Lung (tissue), 12 donors: ENCODE measurements around the gene BUB3. TPM values are rescaled to one million over a fixed set of nuclear protein-coding genes. Genes with fewer than 3 reads are reported as not detected.

Experiments
- ATAC-seq: fragments of 200-7000 bp; cut with Tn5 transposase; one replicate; pipeline ENCODE4 v1.9.1; 2020; ENCODE audit warnings: moderate number of reproducible peaks; ENCODE audit not compliant: insufficient read depth, low FRiP score
- DNase-seq, 3 donors: peaks; one replicate each; pipeline ENCODE4 v3.0.0-alpha.2; 2013 to 2017
- H3K27ac ChIP-seq, 2 donors: one replicate each; pipeline ENCODE4 v1.5.1; 2013; ENCODE audit warnings: mild to moderate bottlenecking in 2 of 2, moderate library complexity in 2 of 2, control low read depth in 1 of 2, inconsistent platforms in 1 of 2, low read depth in 1 of 2, low read length in 1 of 2
- H3K27me3 ChIP-seq, 3 donors: one replicate each; pipeline ENCODE4 v1.5.1; 2013; ENCODE audit warnings: low read length in 2 of 3; ENCODE audit not compliant: control insufficient read depth in 3 of 3, insufficient read depth in 3 of 3
- H3K36me3 ChIP-seq, 4 donors: one replicate each; pipeline ENCODE4 v1.5.1; 2013; ENCODE audit warnings: low read length in 4 of 4, mild to moderate bottlenecking in 1 of 4, moderate library complexity in 1 of 4; ENCODE audit not compliant: control insufficient read depth in 4 of 4, insufficient read depth in 4 of 4
- H3K4me1 ChIP-seq, 5 donors: one replicate each; pipeline ENCODE4 v1.5.1; 2013; ENCODE audit warnings: low read length in 5 of 5, mild to moderate bottlenecking in 2 of 5, moderate library complexity in 1 of 5; ENCODE audit not compliant: control insufficient read depth in 5 of 5, insufficient read depth in 5 of 5
- H3K4me3 ChIP-seq: one replicate; pipeline ENCODE4 v1.5.1; 2013; ENCODE audit warnings: mild to moderate bottlenecking, control low read depth, moderate library complexity
- H3K9ac ChIP-seq, 2 donors: one replicate each; pipeline ENCODE4 v1.5.1; 2013; ENCODE audit warnings: low read length in 2 of 2, control low read depth in 1 of 2; ENCODE audit not compliant: insufficient read depth in 1 of 2
- H3K9me3 ChIP-seq, 4 donors: one replicate each; pipeline ENCODE4 v1.5.1; 2013; ENCODE audit warnings: low read length in 3 of 4, mild to moderate bottlenecking in 1 of 4, moderate library complexity in 1 of 4; ENCODE audit not compliant: control insufficient read depth in 4 of 4, insufficient read depth in 3 of 4
- WGBS, 2 donors: extraction: QIAGEN DNeasy Blood & Tissue Kit; methylation state at CpG; one replicate each; pipeline ENCODE4 v1.1.7; 2013; 5-methylcytosine and 5-hydroxymethylcytosine counted together
- polyA plus RNA-seq, 2 donors: library from polyadenylated mRNA; stranded (reverse); fragments of 200-250 nt; gene quantifications; one replicate each; pipeline ENCODE4 v1.2.1, GENCODE V29; 2013
- total RNA-seq, 2 donors: library from RNA; depleted of rRNA in 1 of 2; stranded (reverse); fragments of >200 nt in 1 of 2; gene quantifications; one replicate each; pipeline ENCODE4 v1.2.1, GENCODE V29; 2014 to 2021
- TF ChIP-seq, protein P1 (sequence below): IDR thresholded peaks from 2 replicates; pipeline ENCODE4 v1.5.1; 2012; ENCODE audit warnings: mild to moderate bottlenecking; ENCODE audit errors: control extremely low read depth, extremely low read depth
- donor health status: control.
- donor health status: control.
- donor health status: Bipolar disorder and iron deficiency.
- donor health status: healthy.
- donor health status: DM: yes; HTN: yes; CAD: no.

BUB3 gene
- total and polyA plus RNA-seq, 4 donors: 35.4 to 114 (median 64.1) TPM

DNA sequence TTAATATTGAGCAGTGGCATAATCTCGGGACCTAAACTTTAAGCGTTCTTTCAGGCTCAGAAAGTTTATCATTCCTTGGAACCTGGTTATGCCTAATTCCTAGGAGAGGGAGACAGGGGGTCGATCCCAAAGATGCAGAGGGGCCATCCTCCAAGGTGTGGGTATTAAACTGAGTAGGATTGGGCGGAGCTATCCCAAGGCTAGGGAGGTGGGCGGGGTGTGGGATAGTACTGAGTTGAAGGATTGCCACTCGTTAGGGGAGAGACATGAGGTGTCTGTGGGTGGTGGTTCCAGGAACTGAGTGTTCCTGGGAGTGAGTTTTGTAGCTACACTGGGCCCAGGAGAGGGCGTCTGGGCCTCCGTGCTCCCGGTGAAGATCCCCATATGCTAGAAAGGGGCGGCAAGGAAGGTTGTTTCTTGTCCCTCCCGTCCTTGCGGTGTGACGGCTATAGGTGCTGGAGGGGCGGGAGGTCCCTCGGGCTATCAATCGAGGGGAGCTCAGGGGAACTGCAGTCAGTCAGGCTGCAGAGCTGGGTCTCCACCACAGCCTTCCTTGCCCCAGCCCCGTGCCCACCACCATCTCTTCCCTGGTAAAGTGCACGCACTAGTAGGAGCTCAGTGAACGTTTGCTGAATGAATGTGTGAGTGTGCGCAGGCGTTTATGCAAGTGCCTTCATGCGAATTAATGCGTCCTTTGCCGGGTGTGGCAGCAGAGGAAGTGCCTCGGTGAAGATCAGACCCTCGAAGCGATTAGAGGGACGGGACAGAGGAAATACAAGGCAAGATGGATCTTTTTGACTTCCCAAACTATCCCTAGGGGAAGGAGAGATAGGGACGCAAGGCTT, 9.3 kb upstream of the BUB3 start:
- TF ChIP-seq, protein P1, sequence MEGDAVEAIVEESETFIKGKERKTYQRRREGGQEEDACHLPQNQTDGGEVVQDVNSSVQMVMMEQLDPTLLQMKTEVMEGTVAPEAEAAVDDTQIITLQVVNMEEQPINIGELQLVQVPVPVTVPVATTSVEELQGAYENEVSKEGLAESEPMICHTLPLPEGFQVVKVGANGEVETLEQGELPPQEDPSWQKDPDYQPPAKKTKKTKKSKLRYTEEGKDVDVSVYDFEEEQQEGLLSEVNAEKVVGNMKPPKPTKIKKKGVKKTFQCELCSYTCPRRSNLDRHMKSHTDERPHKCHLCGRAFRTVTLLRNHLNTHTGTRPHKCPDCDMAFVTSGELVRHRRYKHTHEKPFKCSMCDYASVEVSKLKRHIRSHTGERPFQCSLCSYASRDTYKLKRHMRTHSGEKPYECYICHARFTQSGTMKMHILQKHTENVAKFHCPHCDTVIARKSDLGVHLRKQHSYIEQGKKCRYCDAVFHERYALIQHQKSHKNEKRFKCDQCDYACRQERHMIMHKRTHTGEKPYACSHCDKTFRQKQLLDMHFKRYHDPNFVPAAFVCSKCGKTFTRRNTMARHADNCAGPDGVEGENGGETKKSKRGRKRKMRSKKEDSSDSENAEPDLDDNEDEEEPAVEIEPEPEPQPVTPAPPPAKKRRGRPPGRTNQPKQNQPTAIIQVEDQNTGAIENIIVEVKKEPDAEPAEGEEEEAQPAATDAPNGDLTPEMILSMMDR: no peak
- H3K36me3 ChIP-seq: no peaks in the 10 kb centered on the region
- no peak overlapping the region for H3K4me3 ChIP-seq
- no peak for DNase-seq
- peaks cover 0 to 24% (median 5%) of the 10 kb centered on the region in 5 donors for H3K4me1 ChIP-seq
- H3K27me3 ChIP-seq: peaks cover 23 to 93% (median 80%) of the 10 kb centered on the region in 3 donors
- H3K27ac ChIP-seq: no peak overlapping the region
- peaks cover 0 to 12% (median 0%) of the 10 kb centered on the region in 4 donors for H3K9me3 ChIP-seq
- no peak overlapping the region for H3K9ac ChIP-seq
- ATAC-seq: no peak
- 4 to 5% methylated on average over 29 of the region's 29 CpGs for WGBS, 2 donors

DNA sequence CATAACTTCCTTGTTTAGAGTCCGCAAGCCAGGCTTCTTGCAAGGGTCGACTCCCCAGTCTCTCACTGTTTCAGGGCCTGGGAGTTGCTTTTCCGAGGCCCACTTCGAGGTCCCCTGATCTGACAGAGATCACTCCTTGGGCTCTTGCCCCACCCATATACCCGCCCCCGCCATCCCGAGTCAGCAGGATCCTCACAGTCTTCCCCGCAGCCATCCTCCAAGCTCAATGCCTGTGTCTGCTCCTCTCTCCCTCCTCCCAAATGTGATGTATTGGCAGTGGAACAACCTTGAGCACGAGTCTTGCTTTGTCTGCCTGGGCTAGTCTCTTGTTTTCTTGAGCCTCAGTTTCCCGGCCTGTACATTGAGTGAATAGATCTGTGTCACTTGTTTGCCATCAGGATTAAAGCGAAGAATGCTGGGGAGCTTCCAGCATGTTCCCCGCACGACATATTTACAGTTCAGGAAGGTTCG, 8.6 kb upstream of the BUB3 start:
- DNase-seq: no peak
- no peaks in the 10 kb centered on the region for H3K36me3 ChIP-seq
- peaks cover 23 to 94% (median 80%) of the 10 kb centered on the region in 3 donors for H3K27me3 ChIP-seq
- WGBS, 2 donors: 2 to 6% methylated on average over 14 of the region's 14 CpGs
- no peak for ATAC-seq
- peaks cover 0 to 26% (median 10%) of the 10 kb centered on the region in 5 donors for H3K4me1 ChIP-seq
- peaks cover 0 to 12% (median 0%) of the 10 kb centered on the region in 4 donors for H3K9me3 ChIP-seq
- H3K4me3 ChIP-seq: no peak overlapping the region
- no peak overlapping the region for H3K27ac ChIP-seq
- TF ChIP-seq, protein P1: no peak
- H3K9ac ChIP-seq: no peak overlapping the region

DNA sequence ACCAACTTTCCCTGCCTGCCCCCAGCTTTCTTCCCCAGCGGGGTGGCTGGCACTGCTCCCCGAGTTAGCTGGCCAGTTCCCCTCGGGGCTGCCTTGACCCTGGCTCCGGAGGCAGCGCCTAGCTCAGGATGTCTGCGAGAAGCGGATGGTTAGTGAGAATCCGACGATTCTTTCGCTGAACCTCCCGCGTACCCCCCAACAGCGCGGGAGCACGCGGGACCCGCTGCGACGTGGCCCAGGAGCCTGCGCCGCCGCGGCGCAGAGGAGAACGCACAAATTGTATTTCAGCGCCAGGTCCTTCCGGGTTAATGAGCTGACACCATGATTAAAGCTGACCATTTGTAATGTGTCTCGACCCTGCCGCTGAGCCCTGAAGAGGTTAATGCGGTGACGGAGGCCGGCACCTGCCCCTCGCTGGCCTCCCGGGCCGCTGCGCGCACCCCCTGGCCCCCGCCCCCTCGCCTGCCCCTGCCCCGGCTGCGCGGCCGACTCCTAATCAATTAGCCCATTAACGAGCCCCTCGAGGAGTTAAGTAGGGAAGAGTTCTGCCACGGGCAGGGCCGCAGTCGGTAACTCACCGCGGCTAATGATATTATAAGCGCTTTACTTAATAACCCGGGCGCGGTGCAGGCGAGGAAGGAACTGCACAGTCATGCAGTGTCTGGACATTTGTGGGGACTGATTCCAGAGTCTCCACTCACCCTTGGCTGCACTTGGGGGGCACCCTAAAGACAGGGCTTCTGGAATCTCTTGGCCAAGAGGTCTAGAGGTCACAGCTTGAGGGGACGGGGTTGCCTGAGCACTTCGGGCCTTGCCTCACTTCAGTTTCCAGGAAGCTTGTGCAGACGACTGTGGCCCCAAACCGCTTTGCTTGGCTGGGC, 7.9 kb upstream of the BUB3 start:
- H3K27ac ChIP-seq: no peak overlapping the region
- peaks cover 0 to 12% (median 0%) of the 10 kb centered on the region in 4 donors for H3K9me3 ChIP-seq
- no peak for ATAC-seq
- DNase-seq: no peak
- 2 to 4% methylated on average over 59 of the region's 59 CpGs for WGBS, 2 donors
- no peak overlapping the region for H3K4me3 ChIP-seq
- no peak overlapping the region for H3K9ac ChIP-seq
- TF ChIP-seq, protein P1: no peak
- peaks cover 0 to 31% (median 10%) of the 10 kb centered on the region in 5 donors for H3K4me1 ChIP-seq
- H3K36me3 ChIP-seq: no peaks in the 10 kb centered on the region
- H3K27me3 ChIP-seq: peaks cover 23 to 94% (median 79%) of the 10 kb centered on the region in 3 donors
